A549 (cell line): Measurements from ENCODE around the gene ABHD12. TPM values are rescaled to one million over a fixed set of nuclear protein-coding genes. Genes with fewer than 3 reads are reported as not detected.

Experiments used
- ATAC-seq, 2 experiments: fragments of 200-7000 bp in 1 of 2; fragments of >200 bp in 1 of 2; cut with Nextera tagmentation in 1 of 2; cut with Tn5 transposase in 1 of 2; 3 replicates each; pipeline versions ENCODE4 v1.8.0 to v1.9.1; 2018 to 2020; ENCODE audit warnings: mild to moderate bottlenecking in 1 of 2, moderate library complexity in 1 of 2
- CTCF ChIA-PET: fragments of 300-600 bp; sonication (Branson Sonifier 250); formaldehyde crosslinking; extraction: SDS; loops from one replicate; lab custom pipeline; 2021; ENCODE audit warnings: antibody characterized with exemption, inconsistent platforms; lab: Yijun Ruan, JAX
- POLR2A ChIA-PET: fragments of 350-600 bp; formaldehyde crosslinking; extraction: SDS; loops from one replicate; lab custom pipeline; 2021; ENCODE audit warnings: antibody characterized with exemption, inconsistent platforms; lab: Yijun Ruan, JAX
- DNase-seq, 2 experiments: peaks; one replicate each; pipeline versions ENCODE4 v3.0.0 to v3.0.0-alpha.2; 2011 to 2016; ENCODE audit warnings: low read depth in 1 of 2, low spot score in 1 of 2
- FAIRE-seq: peaks from 2 replicates; lab custom pipeline; 2011; peaks lifted over from hg19 to GRCh38; lab: Jason Lieb, UNC
- H3K27ac ChIP-seq, 2 experiments: fragments of >200 bp; sonication (Bioruptor Twin); formaldehyde crosslinking; 3 replicates each; pipeline ENCODE4 v1.5.1; 2016 to 2017
- H3K4me1 ChIP-seq: fragments of >200 bp; sonication (Bioruptor Twin); formaldehyde crosslinking; 3 replicates; pipeline ENCODE4 v1.6.1; 2016
- H3K4me2 ChIP-seq: fragments of >200 bp; sonication (Bioruptor Twin); formaldehyde crosslinking; 3 replicates; pipeline ENCODE4 v1.6.1; 2016
- H3K4me3 ChIP-seq: fragments of >200 bp; sonication (Bioruptor Twin); formaldehyde crosslinking; 3 replicates; pipeline ENCODE4 v1.5.1; 2016
- H3K9me3 ChIP-seq: fragments of >200 bp; sonication (Bioruptor Twin); formaldehyde crosslinking; 3 replicates; pipeline ENCODE4 v1.6.1; 2016
- CEBPB ChIP-seq, 2 experiments: fragments of >200 bp in 1 of 2; sonication (Bioruptor Twin) in 1 of 2; formaldehyde crosslinking in 1 of 2; IDR thresholded peaks; 2 replicates each; pipeline ENCODE4 v1.6.1; 2012 to 2016
- CTCF ChIP-seq: fragments of >200 bp; sonication (Bioruptor Twin); formaldehyde crosslinking; IDR thresholded peaks from 3 replicates; pipeline ENCODE4 v1.5.1; 2016
- EHF ChIP-seq: fragments of 250-450 bp; sonication (Bioruptor Pico); IDR thresholded peaks from 2 replicates; pipeline ENCODE4 v1.5.0; 2020; ENCODE audit warnings: mild to moderate bottlenecking
- EHMT2 ChIP-seq: fragments of 200-600 bp; sonication (generic); IDR thresholded peaks from 2 replicates; pipeline ENCODE4 v1.6.1; 2016; ENCODE audit warnings: antibody characterized with exemption, low read depth, mild to moderate bottlenecking, moderate library complexity
- EP300 ChIP-seq, 2 experiments: fragments of >200 bp; sonication (Bioruptor Twin); formaldehyde crosslinking; IDR thresholded peaks; 2 replicates in 1 of 2; 3 replicates in 1 of 2; pipeline ENCODE4 v1.6.1; 2016 to 2017
- ESRRA ChIP-seq: fragments of 150-350 bp; IDR thresholded peaks from 2 replicates; pipeline ENCODE4 v1.6.1; 2014; ENCODE audit warnings: mild to moderate bottlenecking, low read length, borderline replicate concordance
- FOSB ChIP-seq: fragments of 250-450 bp; sonication (Bioruptor Pico); IDR thresholded peaks from 2 replicates; pipeline ENCODE4 v1.5.0; 2020; ENCODE audit warnings: mild to moderate bottlenecking, moderate library complexity
- GATA3 ChIP-seq: IDR thresholded peaks from 2 replicates; pipeline ENCODE4 v1.6.1; 2012; ENCODE audit warnings: borderline replicate concordance
- HDAC2 ChIP-seq: fragments of 200-600 bp; sonication (generic); IDR thresholded peaks from 2 replicates; pipeline ENCODE4 v1.6.1; 2016
- HES2 ChIP-seq: fragments of >200 bp; sonication (Bioruptor Twin); formaldehyde crosslinking; IDR thresholded peaks from 2 replicates; pipeline ENCODE4 v1.6.1; 2016
- HOXA7 ChIP-seq: fragments of 250-450 bp; sonication (Bioruptor Pico); IDR thresholded peaks from 2 replicates; pipeline ENCODE4 v1.5.0; 2020; ENCODE audit warnings: mild to moderate bottlenecking, moderate library complexity
- HOXB5 ChIP-seq: fragments of 250-450 bp; sonication (Bioruptor Pico); IDR thresholded peaks from 2 replicates; pipeline ENCODE4 v1.5.0; 2020; ENCODE audit warnings: mild to moderate bottlenecking, moderate library complexity
- JUN ChIP-seq, 2 experiments: fragments of >200 bp; sonication (Bioruptor Twin); formaldehyde crosslinking; IDR thresholded peaks; 2 replicates in 1 of 2; 3 replicates in 1 of 2; pipeline ENCODE4 v1.6.1; 2016 to 2017
- JUNB ChIP-seq: fragments of >200 bp; sonication (Bioruptor Twin); formaldehyde crosslinking; IDR thresholded peaks from 2 replicates; pipeline ENCODE4 v1.6.1; 2016
- KDM5A ChIP-seq: fragments of 200-600 bp; sonication (generic); IDR thresholded peaks from 2 replicates; pipeline ENCODE4 v1.6.1; 2016; ENCODE audit warnings: antibody characterized with exemption, mild to moderate bottlenecking
- MAFK ChIP-seq: fragments of 450-650 bp; IDR thresholded peaks from 2 replicates; pipeline ENCODE4 v1.6.1; 2014; ENCODE audit not compliant: partially characterized antibody
- MAX ChIP-seq: IDR thresholded peaks from 2 replicates; pipeline ENCODE4 v1.6.1; 2012
- MAZ ChIP-seq: fragments of 150-350 bp; IDR thresholded peaks from 2 replicates; pipeline ENCODE4 v1.6.1; 2014; ENCODE audit warnings: antibody characterized with exemption, low read depth, low read length, borderline replicate concordance
- MYC ChIP-seq: IDR thresholded peaks from 2 replicates; pipeline ENCODE4 v1.6.1; 2012; ENCODE audit warnings: mild to moderate bottlenecking, inconsistent platforms, low read length, improper control_type of control experiment, borderline replicate concordance
- NPAS2 ChIP-seq: fragments of 250-450 bp; sonication (Bioruptor Pico); IDR thresholded peaks from 2 replicates; pipeline ENCODE4 v1.8.0; 2022; ENCODE audit warnings: mild to moderate bottlenecking, moderate library complexity, borderline replicate concordance
- NR3C1 ChIP-seq: fragments of >200 bp; sonication (Bioruptor Twin); formaldehyde crosslinking; IDR thresholded peaks from 3 replicates; pipeline ENCODE4 v1.6.1; 2017
- PBX3 ChIP-seq: IDR thresholded peaks from 2 replicates; pipeline ENCODE4 v1.6.1; 2012
- POLR2A ChIP-seq: IDR thresholded peaks from 2 replicates; pipeline ENCODE4 v1.6.1; 2012; ENCODE audit warnings: mild to moderate bottlenecking, low read length
- RARB ChIP-seq: fragments of 250-450 bp; sonication (Bioruptor Pico); IDR thresholded peaks from 2 replicates; pipeline ENCODE4 v1.8.0; 2021; ENCODE audit warnings: mild to moderate bottlenecking, moderate library complexity
- REST ChIP-seq: fragments of 200-600 bp; sonication (generic); IDR thresholded peaks from 2 replicates; pipeline ENCODE4 v1.6.1; 2016; ENCODE audit warnings: antibody characterized with exemption, mild to moderate bottlenecking, moderate library complexity
- RFX5 ChIP-seq: fragments of 450-650 bp; IDR thresholded peaks from 2 replicates; pipeline ENCODE4 v1.7.1; 2014; ENCODE audit warnings: antibody characterized with exemption, mild to moderate bottlenecking, moderate library complexity
- RNF2 ChIP-seq: fragments of 200-600 bp; sonication (generic); IDR thresholded peaks from 2 replicates; pipeline ENCODE4 v1.6.1; 2016; ENCODE audit warnings: low read depth, mild to moderate bottlenecking, antibody characterized with exemption, moderate library complexity, borderline replicate concordance
- SREBF2 ChIP-seq: fragments of 450-650 bp; IDR thresholded peaks from 2 replicates; pipeline ENCODE4 v1.6.1; 2014; ENCODE audit warnings: mild to moderate bottlenecking, moderate library complexity
- TFCP2L1 ChIP-seq: fragments of 250-450 bp; sonication (Bioruptor Pico); IDR thresholded peaks from 2 replicates; pipeline ENCODE4 v1.5.0; 2021; ENCODE audit warnings: mild to moderate bottlenecking
- TP53 ChIP-seq: fragments of 250-450 bp; sonication (Bioruptor Pico); IDR thresholded peaks from 2 replicates; pipeline ENCODE4 v1.5.0; 2021; ENCODE audit warnings: mild to moderate bottlenecking, moderate library complexity
- USF2 ChIP-seq: fragments of 450-650 bp; IDR thresholded peaks from 2 replicates; pipeline ENCODE4 v1.6.1; 2014; ENCODE audit warnings: antibody characterized with exemption
- WGBS: methylation state at CpG from one replicate; pipeline ENCODE4 v1.1.6; 2017; ENCODE audit errors: missing lambda C conversion rate; 5-methylcytosine and 5-hydroxymethylcytosine counted together
- polyA plus RNA-seq, 4 experiments: library from polyadenylated mRNA; depleted of rRNA in 3 of 4; stranded (reverse); fragments of >200 nt; fragmentation: RNase III in 1 of 4; extraction: RNeasy Plus Mini Kit Qiagen cat#74134 plus additional on column Dnase treatment in 1 of 4; gene quantifications; 2 replicates in 3 of 4; 3 replicates in 1 of 4; pipeline ENCODE4 v1.2.3, GENCODE V29; 2011 to 2017
- TF ChIP-seq, protein P1 (sequence below): fragments of 250-450 bp; sonication (Bioruptor Pico); IDR thresholded peaks from 2 replicates; pipeline ENCODE4 v1.5.0; 2020; ENCODE audit warnings: low read depth, mild to moderate bottlenecking, moderate library complexity

ABHD12 gene
- polyA plus RNA-seq, 2 of the 4 experiments (the other 2 are of a cell fraction), result 54.3 to 101 TPM

DNA sequence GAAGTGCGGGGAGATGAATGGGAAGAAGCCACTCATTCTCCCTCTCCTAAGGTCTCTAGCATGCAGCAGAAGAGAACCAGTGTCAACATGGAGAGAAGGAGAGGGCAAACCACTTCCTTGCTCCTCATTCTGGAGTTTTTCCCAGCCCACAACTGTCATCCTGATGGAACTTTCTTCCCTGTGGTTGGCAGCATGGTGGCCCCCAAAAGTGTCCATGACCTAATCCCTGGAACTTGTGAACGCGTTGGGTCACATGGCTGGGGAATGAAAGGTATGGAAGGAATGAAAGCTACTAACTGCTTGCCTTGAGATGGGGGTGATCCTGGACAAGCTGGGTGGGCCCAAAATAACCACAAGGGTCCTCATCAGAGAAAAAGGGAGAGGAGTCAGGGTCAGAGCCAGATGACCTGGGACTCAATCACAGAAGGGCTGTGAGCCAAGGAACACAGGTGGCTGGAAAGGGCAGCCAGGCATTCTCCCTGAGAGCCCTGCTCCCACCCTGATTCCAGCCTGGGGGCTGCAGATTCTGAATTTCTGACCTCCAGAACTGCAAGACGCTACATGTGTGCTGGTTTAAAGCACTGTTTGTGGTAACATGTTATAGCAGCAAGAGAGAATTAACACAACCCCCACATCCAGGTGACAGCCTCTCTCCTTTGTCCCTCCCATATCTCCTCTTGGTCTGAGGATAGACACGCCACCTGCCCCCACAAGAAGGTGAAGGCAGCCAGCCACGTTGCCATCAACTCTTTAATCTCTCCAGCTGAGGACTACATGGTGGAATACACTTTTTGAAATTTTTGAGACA is 79.5 kb downstream of the ABHD12 start:
- TF ChIP-seq MYC (no peak), PBX3 (no peak), HOXA7 (CRISPR knock-in tag) (no peak), NPAS2 (CRISPR knock-in tag) (no peak), HES2 (no peak), HDAC2 (no peak), CTCF (no peak), KDM5A (no peak), POLR2A (no peak), RFX5 (no peak), USF2 (peak; percentile 29), TFCP2L1 (no peak), EP300 (IDR thresholded peaks at IDR 0.05) (peak; percentile 41 to 64; a peak in 2 of 5 replicates), EHMT2 (no peak), CEBPB (IDR thresholded peaks at IDR 0.05) (no peak), MAX (peak; percentile 51; the same call in 1 of the 2 replicates), HOXB5 (CRISPR knock-in tag) (no peak), MAZ (no peak), NR3C1 (no peak), TP53 (CRISPR knock-in tag) (no peak), GATA3 (peak; percentile 49; the same call in 1 of the 2 replicates), EHF (no peak), SREBF2 (no peak), RARB (CRISPR knock-in tag) (no peak), FOSB (CRISPR knock-in tag) (0 out of 2 replicates have a peak, but pooled peaks have one; percentile 37), JUN (IDR thresholded peaks at IDR 0.05) (peak in 1 of 2 experiments; percentile 13; a peak in 1 of 5 replicates), ESRRA (no peak), RNF2 (no peak), MAFK (no peak), JUNB (no peak), REST (no peak)
- TF ChIP-seq, protein P1, sequence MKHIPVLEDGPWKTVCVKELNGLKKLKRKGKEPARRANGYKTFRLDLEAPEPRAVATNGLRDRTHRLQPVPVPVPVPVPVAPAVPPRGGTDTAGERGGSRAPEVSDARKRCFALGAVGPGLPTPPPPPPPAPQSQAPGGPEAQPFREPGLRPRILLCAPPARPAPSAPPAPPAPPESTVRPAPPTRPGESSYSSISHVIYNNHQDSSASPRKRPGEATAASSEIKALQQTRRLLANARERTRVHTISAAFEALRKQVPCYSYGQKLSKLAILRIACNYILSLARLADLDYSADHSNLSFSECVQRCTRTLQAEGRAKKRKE (CRISPR knock-in tag), result no peak
- TF ChIP-seq, all 56 proteins: peak for 6
- DNase-seq, result no peak
- H3K27ac ChIP-seq, result peak overlapping the region; percentile 97 to 98
- peak; percentile 23 for FAIRE-seq
- H3K4me3 ChIP-seq, result peak overlapping the region; percentile 25
- peaks cover 79% of the 10 kb centered on the region for H3K4me1 ChIP-seq
- ChIA-PET POLR2A (interaction anchor here (0.9 to 1.2 kb wide), 3 partner anchors 10 to 87 kb away, joined by 3 to 5 read pairs (median 5); partner anchors contain the start of gene ABHD12), CTCF (interaction anchor here (0.7 to 5.9 kb wide), 16 partner anchors 15 to 317 kb away, joined by 3 to 65 read pairs (median 4); partner anchors contain the start of genes ABHD12 and PYGB)
- H3K9me3 ChIP-seq, result no peaks in the 10 kb centered on the region
- peak overlapping the region; percentile 94 for H3K4me2 ChIP-seq
- 38% methylated on average over 6 of the region's 6 CpGs for WGBS
- ATAC-seq, result peak in 1 of 2 experiments; percentile 0; a peak in 2 of 6 replicates
